ENCODE results near the gene ACTRT3.
A peak's percentile ranks its signal among the peaks of the same experiment; 100 is the strongest.
"Not testable (repeated sequence)": the region's sequence is repeated elsewhere in the genome, so short reads cannot be mapped to it uniquely, and the experiment has no call there.

ACTRT3 gene

DNA sequence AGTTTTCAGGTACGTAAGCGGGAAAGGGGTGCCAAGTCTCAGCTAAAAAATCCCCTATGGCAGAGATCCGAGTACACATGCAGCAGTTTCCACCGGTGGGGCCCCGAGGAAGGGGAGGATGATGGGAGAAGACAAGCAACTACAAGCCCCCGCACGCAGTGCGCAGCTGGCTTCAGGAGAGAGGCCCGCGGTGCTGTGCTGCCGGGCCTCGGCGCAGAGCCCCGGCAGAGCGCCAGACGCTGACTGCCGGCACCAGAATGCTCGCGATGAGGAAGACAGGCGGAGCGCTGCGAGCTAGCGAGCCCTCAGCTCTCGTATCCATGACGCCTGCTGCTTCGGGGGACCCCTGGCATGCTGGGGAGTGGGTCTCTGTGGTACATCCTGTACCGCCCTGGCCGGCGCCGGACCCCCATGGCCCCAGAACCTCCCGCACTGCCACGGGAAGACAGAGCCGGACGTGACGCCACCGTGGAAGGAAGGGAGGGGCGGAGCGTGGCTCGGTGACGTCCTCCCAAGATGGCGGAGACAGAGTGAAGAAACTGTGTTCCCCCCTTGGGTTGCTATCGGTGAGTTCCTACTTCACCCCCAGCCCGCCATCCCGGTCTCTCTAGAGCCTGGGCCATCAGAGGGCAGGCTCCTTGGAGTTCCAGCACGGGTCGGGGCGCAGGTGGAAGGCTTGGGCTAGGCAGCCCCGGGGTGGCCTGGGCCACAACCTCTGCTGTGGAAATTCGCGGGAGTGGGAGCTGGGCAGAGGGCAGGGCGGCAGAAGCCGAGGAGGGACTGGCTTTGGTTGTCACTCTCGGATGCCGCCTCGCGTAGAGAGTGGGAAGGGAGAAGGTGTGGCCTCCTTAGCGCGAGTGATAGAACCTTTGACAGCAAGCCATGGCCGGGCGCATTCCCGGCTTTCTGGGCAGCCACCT, 3.8 kb upstream of the ACTRT3 start, which contains the start of gene MYNN:
TSS of gene MYNN (plus strand) at position 500 of the 920 bp plus-strand sequence. CDS start 900 bp downstream, outside the sequence.
- peak; percentile 83 to 89 for DNase-seq (ENCODE audit: extremely low read depth in 1 of 2, low read depth in 1 of 2)

GRCh38 chr3:169772305-169772896, 3.0 kb upstream of the ACTRT3 start:
- DNase-seq (ENCODE audit: extremely low read depth in 1 of 2, low read depth in 1 of 2) = peak in 1 of 2 donors; percentile 53

GRCh38 chr3:169771497-169772304, 2.3 kb upstream of the ACTRT3 start:
- DNase-seq (ENCODE audit: extremely low read depth in 1 of 2, low read depth in 1 of 2) = peak in 1 of 2 donors; percentile 18

DNA sequence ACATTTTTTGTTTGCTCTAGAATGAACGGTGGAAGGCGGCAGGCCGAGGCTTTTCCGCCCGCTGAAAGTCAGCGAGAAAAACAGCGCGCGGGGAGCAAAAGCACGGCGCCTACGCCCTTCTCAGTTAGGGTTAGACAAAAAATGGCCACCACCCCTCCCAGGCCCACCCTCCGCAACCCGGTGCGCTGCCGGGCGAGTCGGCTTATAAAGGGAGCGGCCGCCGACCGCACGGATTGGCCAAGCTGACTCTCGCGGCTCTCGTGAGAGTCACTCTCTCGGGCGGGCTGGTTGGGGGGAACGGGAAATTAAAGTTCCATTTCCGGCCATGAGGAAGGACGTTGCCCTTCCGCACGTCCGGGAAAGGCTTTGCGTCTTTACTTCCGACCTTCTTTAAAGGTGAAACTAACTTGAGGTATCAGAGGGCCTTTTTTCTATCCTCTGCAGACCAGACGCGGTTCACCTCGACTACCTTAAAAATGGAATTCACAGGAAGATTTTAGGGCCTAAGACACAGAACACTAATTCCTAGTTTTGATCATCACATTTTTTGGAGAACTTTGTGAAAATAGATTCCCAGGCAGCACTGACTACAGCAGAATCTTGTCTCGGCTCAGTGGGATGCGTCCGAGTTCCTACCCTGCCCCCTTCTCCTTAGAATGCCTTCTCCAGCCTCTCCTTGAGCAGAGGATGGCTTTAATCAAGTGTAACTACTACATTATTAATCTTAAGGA, 4.3 kb downstream of the ACTRT3 start, which contains the start of gene TERC:
TSS of gene TERC (minus strand) at position 179 of the 731 bp plus-strand sequence.
- peak; percentile 84 to 89 for DNase-seq (ENCODE audit: extremely low read depth in 1 of 2, low read depth in 1 of 2)

DNA sequence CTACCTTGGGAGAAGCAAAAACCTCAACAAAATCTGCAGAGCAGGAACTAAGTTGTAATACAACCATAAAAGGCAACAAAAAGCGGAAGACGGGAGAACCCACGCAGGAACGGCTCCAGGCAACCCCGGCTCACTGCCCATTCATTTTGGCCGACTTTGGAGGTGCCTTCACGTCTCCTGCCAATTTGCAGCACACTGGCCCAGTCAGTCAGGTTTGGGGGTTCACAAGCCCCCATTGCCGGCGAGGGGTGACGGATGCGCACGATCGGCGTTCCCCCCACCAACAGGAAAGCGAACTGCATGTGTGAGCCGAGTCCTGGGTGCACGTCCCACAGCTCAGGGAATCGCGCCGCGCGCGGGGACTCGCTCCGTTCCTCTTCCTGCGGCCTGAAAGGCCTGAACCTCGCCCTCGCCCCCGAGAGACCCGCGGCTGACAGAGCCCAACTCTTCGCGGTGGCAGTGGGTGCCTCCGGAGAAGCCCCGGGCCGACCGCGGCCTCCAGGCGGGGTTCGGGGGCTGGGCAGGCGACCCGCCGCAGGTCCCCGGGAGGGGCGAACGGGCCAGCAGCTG, 5.0 kb downstream of the ACTRT3 start:
- DNase-seq (ENCODE audit: extremely low read depth in 1 of 2, low read depth in 1 of 2) = peak; percentile 40 to 48

GRCh38 chr3:169760479-169760878, 8.9 kb downstream of the ACTRT3 start:
- no peak for DNase-seq (ENCODE audit: extremely low read depth in 1 of 2, low read depth in 1 of 2)

- DNase-seq (ENCODE audit: extremely low read depth in 1 of 2, low read depth in 1 of 2) = no peak
Measured at GRCh38 chr3:169759256-169759655, 10.1 kb downstream of the ACTRT3 start.

DNA sequence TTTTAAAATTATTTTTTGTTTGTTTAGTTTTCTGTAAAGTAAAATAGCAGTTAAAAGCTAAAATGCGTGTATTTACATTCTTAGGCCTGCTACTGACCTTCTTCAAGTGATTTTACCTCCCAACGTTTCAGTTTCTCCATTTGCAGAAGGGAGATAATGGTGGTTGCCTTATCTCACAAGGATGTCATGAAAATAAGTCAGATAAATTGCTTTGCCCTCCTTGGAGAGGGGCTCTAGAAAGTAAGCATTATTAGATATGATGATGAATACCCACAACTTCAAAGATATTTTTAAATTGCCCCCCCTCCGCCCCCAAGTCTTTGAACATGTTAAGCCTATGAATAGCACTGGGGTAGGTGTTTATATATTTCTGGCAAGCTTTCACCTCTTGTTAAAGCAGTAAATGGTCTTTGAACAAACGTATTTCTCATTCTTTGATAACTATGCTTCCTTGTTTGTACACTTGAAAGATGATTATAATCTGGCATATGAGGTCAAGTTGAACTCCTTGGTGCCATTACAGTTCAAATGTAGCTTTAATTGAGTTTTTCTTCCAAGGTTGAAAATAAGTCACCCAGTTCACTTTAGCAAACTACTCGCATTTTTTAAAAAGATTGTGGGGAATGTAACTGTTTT, 10.9 kb downstream of the ACTRT3 start:
- DNase-seq (ENCODE audit: extremely low read depth in 1 of 2, low read depth in 1 of 2) = no peak

DNA sequence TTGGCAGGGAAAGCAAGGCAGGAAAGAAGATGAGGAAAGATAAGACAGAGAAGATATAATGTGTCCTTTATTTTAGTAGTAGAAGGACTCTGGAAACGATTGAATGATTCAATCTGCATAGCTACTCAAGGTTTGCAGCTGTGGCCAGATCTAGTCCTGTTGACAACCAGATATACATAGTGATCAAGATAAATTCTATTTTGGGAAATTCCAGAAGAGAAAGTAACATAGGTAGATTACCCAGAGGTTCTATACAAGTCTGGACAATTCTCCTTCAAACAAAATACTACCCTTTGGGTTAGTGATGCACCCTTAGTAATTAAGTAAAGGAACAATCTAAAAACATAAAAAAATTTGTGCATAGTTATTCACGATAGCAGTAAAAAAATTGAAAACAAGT, 13.9 kb downstream of the ACTRT3 start:
- DNase-seq (ENCODE audit: extremely low read depth in 1 of 2, low read depth in 1 of 2) = no peak

DNA sequence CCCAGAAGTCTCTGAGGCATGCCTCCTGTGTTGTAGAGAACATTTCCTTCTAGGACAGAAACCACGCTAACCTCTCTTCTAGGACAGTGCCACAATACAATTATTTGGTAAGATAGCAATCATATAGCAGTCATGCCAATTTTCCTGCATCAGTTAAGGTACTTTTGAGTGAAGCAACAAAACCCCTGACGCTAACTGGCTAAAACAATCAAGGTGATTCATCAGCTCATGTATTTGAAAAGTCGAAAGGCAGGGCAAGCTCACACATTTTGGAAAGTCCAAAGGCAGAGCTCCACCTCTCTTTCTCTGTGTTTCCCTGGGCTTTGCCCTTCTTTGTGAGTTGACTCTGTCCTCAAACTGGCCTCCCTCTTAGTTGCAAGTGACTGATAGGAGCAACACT, 14.7 kb downstream of the ACTRT3 start:
- DNase-seq (ENCODE audit: extremely low read depth in 1 of 2, low read depth in 1 of 2) = no peak

DNA sequence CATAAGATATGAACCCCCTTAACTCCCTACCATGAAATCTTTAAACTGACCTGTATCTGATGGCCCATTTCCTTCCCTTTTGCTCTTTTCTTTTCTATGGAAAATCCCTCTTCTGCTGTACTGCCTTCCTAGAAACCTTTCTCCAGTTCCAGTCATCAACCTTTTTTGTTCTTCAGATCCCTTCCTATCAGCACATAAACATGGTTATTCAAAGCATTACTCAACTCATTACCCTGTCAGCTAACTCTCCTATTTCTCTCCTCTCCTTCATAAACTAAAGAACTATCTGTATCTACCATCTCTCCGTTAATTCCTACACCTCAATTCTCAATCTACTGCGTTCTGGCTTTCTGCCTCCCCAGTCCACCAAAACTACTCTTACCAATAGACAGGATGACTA, 17.5 kb downstream of the ACTRT3 start:
- DNase-seq (ENCODE audit: extremely low read depth in 1 of 2, low read depth in 1 of 2) = no peak

- DNase-seq (ENCODE audit: extremely low read depth in 1 of 2, low read depth in 1 of 2) = no peak
Measured at GRCh38 chr3:169750665-169751064, 18.7 kb downstream of the ACTRT3 start.

GRCh38 chr3:169748670-169749069, 20.7 kb downstream of the ACTRT3 start:
- DNase-seq (ENCODE audit: extremely low read depth in 1 of 2, low read depth in 1 of 2) = no peak

- DNase-seq (ENCODE audit: extremely low read depth in 1 of 2, low read depth in 1 of 2) = no peak
Measured at GRCh38 chr3:169746924-169747323, 22.4 kb downstream of the ACTRT3 start.

DNA sequence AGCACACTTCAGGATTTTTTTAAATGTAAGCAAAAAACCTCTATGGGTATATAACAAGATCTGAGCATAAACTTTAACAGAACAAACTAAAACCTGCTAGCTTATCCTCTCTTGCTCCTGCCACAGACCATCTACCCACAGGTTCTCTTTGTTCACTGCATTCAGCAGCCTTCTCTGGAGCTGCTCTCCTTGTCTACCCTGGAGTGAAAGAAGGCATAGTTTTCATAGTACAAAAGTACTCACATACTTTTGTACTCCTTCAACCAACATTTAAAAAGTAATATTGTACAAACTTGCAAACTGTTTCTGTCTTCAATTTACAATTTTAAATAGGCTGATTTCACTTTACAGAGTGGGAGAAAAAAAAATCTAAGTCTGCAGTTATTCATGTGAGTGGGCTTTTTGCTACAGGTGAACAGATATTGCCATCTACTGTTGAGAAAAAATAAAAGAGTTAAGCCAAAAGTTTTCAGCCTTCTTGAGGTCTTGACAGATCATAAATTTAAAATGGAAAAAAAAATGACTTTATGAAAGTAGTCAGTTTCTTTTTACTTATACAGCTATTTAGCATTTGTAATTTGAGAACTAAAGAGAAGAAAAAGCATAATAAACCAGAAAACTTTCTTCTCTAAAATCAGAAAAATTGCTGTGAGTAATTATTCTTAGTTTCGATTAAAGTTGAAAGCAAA, 24.9 kb downstream of the ACTRT3 start:
- no peak for DNase-seq (ENCODE audit: extremely low read depth in 1 of 2, low read depth in 1 of 2)

- DNase-seq (ENCODE audit: extremely low read depth in 1 of 2, low read depth in 1 of 2) = no peak
Measured at GRCh38 chr3:169739067-169739466, 30.3 kb downstream of the ACTRT3 start.

DNA sequence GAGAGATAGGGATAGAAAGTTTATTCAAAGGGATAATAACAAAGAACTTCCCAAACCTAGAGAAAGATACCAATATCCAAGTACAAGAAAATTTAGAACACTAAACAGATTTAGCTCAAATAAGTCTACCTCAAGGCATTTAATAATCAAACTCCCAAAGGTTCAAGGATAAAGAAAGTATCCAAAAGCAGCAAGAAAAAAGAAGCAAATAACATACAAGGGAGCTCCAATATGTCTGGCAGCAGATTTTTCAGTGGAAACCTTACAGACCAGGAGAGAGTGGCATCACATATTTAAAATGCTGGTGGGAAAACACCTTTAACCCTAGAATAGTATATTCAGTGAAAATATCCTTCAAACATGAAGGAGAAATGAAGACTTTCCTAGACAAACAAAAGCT, 37.5 kb downstream of the ACTRT3 start:
- DNase-seq (ENCODE audit: extremely low read depth in 1 of 2, low read depth in 1 of 2) = not testable (repeated sequence)

DNA sequence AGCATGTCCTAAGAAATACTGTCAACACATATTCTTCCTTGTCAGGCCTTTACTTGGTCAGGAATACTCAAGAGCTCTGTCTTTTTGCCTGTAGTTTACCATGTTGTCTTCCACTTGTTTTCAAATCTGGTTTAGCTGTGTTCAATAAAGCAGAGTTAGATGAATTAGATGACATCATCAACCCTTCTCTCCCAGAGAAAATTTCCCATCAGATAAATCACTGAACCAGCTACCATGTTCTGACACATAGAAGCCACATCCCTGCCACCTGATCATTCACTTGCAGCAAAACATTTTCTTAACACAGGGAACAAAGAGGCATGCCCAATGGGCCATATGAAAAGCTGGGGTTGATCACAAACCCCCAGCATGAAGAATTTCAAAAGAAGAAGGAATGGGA, 46.6 kb downstream of the ACTRT3 start:
- no peak for DNase-seq (ENCODE audit: extremely low read depth in 1 of 2, low read depth in 1 of 2)

- DNase-seq (ENCODE audit: extremely low read depth in 1 of 2, low read depth in 1 of 2) = not testable (repeated sequence)
Measured at GRCh38 chr3:169718415-169718814, 50.9 kb downstream of the ACTRT3 start.
